Activated CD8-positive, alpha-beta T cell treated with anti-CD3 and anti-CD28 coated beads for 36 hours (primary cell): Measurements from ENCODE around the gene RAB25. TPM values are rescaled to one million over a fixed set of nuclear protein-coding genes. Genes with fewer than 3 reads are reported as not detected.

Experiments used
- ATAC-seq: fragments of 200-7000 bp; cut with Tn5 transposase; one replicate; pipeline ENCODE4 v1.10.0; 2021; ENCODE audit warnings: mild to moderate bottlenecking, moderate library complexity
- CTCF ChIA-PET: fragments of 350-600 bp; sonication (Branson Sonifier 250); formaldehyde crosslinking; loops from one replicate; lab custom pipeline; 2021; ENCODE audit warnings: antibody characterized with exemption; lab: Charles Lee
- POLR2A ChIA-PET: fragments of 350-600 bp; sonication (Branson Sonifier 250); formaldehyde crosslinking; loops from one replicate; lab custom pipeline; 2021; ENCODE audit warnings: antibody characterized with exemption; lab: Charles Lee
- DNase-seq: peaks from one replicate; pipeline ENCODE4 v3.0.0-alpha.2; 2020
- H3K27ac Mint-ChIP-seq: one replicate; pipeline ENCODE4 v1.8.0; 2021; ENCODE audit warnings: mild to moderate bottlenecking, mixed read lengths
- H3K27me3 Mint-ChIP-seq: one replicate; pipeline ENCODE4 v1.8.0; 2021; ENCODE audit warnings: mixed read lengths
- H3K36me3 Mint-ChIP-seq: one replicate; pipeline ENCODE4 v1.8.0; 2021; ENCODE audit warnings: low read depth, mixed read lengths
- H3K4me1 Mint-ChIP-seq: one replicate; pipeline ENCODE4 v1.8.0; 2021; ENCODE audit warnings: low read depth, mixed read lengths
- H3K4me3 Mint-ChIP-seq: one replicate; pipeline ENCODE4 v1.8.0; 2021; ENCODE audit warnings: mild to moderate bottlenecking, moderate library complexity, mixed read lengths
- H3K9me3 Mint-ChIP-seq: one replicate; pipeline ENCODE4 v1.8.0; 2021; ENCODE audit warnings: mixed read lengths
- intact Hi-C: fragments of 100-400 bp; cut with micrococcal nuclease; formaldehyde crosslinking; loops from one replicate; pipeline ENCODE4 v1.10.0; 2022
- total RNA-seq, 2 experiments: library from RNA; stranded (reverse); gene quantifications; one replicate each; pipeline ENCODE4 v1.2.3, GENCODE V29; 2021
- TF ChIP-seq, protein P1 (sequence below): fragments of 200-600 bp; IDR thresholded peaks from one replicate; pipeline ENCODE4 v1.8.0; 2022; ENCODE audit warnings: antibody characterized with exemption, mild to moderate bottlenecking

Gene RAB25
- total RNA-seq, 2 experiments from 2014 or later, result 0.49 to 0.63 TPM

DNA sequence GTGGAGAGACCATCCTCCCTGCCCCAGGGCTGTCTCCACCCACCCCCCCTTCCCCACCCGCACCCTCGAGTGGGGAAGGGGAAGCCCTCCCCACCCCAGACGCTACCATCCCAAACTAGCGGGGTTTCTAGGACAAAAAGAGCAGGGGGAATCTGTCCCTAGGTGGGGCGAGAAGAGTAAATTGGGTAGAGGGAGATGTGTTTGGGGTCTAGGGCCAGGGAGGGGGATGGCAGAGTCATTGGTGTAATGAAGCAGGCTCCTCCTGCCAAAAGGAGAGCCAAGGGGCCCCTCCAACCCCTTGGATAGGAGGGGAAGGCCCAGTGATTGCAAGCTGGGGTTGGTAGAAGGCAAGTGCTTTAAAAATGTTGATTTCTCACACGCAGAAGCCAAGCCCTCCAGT lies 11.3 kb downstream of the RAB25 start:
- Mint-ChIP-seq H3K9me3 (no peaks in the 10 kb centered on the region), H3K27ac (no peak overlapping the region), H3K36me3 (no peaks in the 10 kb centered on the region), H3K27me3 (no peaks in the 10 kb centered on the region), H3K4me3 (no peak overlapping the region), H3K4me1 (no peaks in the 10 kb centered on the region)
- TF ChIP-seq, protein P1, sequence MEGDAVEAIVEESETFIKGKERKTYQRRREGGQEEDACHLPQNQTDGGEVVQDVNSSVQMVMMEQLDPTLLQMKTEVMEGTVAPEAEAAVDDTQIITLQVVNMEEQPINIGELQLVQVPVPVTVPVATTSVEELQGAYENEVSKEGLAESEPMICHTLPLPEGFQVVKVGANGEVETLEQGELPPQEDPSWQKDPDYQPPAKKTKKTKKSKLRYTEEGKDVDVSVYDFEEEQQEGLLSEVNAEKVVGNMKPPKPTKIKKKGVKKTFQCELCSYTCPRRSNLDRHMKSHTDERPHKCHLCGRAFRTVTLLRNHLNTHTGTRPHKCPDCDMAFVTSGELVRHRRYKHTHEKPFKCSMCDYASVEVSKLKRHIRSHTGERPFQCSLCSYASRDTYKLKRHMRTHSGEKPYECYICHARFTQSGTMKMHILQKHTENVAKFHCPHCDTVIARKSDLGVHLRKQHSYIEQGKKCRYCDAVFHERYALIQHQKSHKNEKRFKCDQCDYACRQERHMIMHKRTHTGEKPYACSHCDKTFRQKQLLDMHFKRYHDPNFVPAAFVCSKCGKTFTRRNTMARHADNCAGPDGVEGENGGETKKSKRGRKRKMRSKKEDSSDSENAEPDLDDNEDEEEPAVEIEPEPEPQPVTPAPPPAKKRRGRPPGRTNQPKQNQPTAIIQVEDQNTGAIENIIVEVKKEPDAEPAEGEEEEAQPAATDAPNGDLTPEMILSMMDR, result no peak
- ATAC-seq, result no peak
- CTCF ChIA-PET, result interaction anchor here (1.1 to 2.0 kb wide), 2 partner anchors 59 to 63 kb away, joined by 3 to 8 read pairs; no protein-coding TSS in a partner anchor
- intact Hi-C loops, result no loop called here
- no peak for DNase-seq
- POLR2A ChIA-PET, result interaction anchor here (0.9 to 1.0 kb wide), 2 partner anchors 19 to 30 kb away, joined by 3 read pairs; partner anchors contain the start of gene UBQLN4

DNA sequence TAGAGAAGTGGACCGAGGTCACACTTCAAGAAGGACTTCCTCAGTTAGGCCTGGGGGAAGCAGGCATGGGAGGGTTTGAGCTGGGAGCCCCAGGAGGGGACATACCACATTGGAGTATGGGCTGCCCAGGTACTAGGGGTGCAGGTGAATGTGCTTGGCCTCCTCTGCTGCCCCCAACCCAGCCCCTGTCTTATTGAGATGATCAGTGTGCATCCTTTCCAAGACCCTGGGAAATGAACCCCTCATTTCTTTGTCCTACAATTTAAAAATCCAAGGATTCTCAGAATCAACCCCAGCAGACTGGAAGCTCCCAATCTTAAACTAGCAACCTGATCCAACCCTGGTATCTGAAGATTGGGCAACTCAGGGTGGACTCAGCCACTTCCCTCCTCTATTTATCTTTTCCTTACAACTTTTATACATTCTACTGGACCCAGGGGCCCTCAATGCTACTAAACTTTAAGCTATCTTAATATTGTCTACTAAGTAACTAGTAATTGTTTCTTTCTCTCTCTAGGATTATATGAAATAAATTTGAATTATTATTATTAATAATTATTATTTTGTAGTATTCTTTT lies 12.2 kb downstream of the RAB25 start:
- H3K36me3 Mint-ChIP-seq, result no peaks in the 10 kb centered on the region
- POLR2A ChIA-PET, result interaction anchor here (0.6 to 1.1 kb wide), 6 partner anchors 8 to 230 kb away, joined by 3 to 5 read pairs (median 3); partner anchors contain the start of gene UBQLN4
- DNase-seq, result no peak
- no peaks in the 10 kb centered on the region for H3K4me1 Mint-ChIP-seq
- ATAC-seq, result no peak
- no peak overlapping the region for H3K4me3 Mint-ChIP-seq
- TF ChIP-seq, protein P1, result no peak
- intact Hi-C loops, result no loop called here
- H3K27ac Mint-ChIP-seq, result no peak overlapping the region
- H3K9me3 Mint-ChIP-seq, result no peaks in the 10 kb centered on the region
- H3K27me3 Mint-ChIP-seq, result no peaks in the 10 kb centered on the region
- CTCF ChIA-PET, result interaction anchor here (0.7 to 2.0 kb wide), 6 partner anchors 10 to 344 kb away, joined by 3 to 8 read pairs (median 3); no protein-coding TSS in a partner anchor

- Mint-ChIP-seq H3K36me3 (no peaks in the 10 kb centered on the region), H3K27me3 (no peaks in the 10 kb centered on the region), H3K4me3 (no peak overlapping the region), H3K27ac (no peak overlapping the region), H3K9me3 (no peaks in the 10 kb centered on the region), H3K4me1 (no peaks in the 10 kb centered on the region)
- TF ChIP-seq, protein P1, result no peak
- intact Hi-C loops, result no loop called here
- ATAC-seq, result no peak
- ChIA-PET POLR2A (interaction anchor here (0.7 to 1.1 kb wide), 3 partner anchors 8 to 140 kb away, joined by 3 to 5 read pairs (median 4); no protein-coding TSS in a partner anchor), CTCF (interaction anchor here (0.7 to 2.0 kb wide), 5 partner anchors 10 to 344 kb away, joined by 3 to 8 read pairs (median 3); no protein-coding TSS in a partner anchor)
- no peak for DNase-seq
These were observed 12.8 kb downstream of the RAB25 start for GRCh38 chr1:156073740-156074139.

GRCh38 chr1:156074661-156075060 lies 13.7 kb downstream of the RAB25 start:
- Mint-ChIP-seq H3K27me3 (no peaks in the 10 kb centered on the region), H3K4me1 (no peaks in the 10 kb centered on the region), H3K4me3 (no peak overlapping the region), H3K36me3 (no peaks in the 10 kb centered on the region), H3K9me3 (no peaks in the 10 kb centered on the region), H3K27ac (no peak overlapping the region)
- CTCF ChIA-PET, result interaction anchor here (1.0 to 2.0 kb wide), 2 partner anchors 22 to 55 kb away, joined by 3 to 8 read pairs; no protein-coding TSS in a partner anchor
- no peak for ATAC-seq
- TF ChIP-seq, protein P1, result no peak
- POLR2A ChIA-PET, result no interaction called here
- intact Hi-C loops, result no loop called here
- no peak for DNase-seq

DNA sequence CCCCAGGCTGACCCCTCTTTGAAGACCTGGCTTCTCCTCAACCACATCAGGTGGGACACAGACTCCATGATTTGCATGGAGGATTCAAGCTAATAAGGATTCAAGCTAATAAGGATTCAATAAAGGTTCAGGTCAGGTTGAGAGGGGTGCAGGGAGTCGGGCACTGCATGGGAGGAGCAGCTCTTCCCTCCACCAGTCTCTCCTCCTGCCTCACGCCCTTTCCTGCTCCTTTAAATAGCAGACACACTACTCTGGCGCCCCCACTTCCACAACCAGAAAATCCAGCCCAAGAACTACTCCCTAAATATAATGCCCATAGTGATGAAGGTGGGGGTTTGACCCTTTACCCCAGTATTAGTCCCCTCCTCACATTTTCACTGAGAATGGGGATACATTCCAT lies 14.2 kb downstream of the RAB25 start:
- no peaks in the 10 kb centered on the region for H3K27me3 Mint-ChIP-seq
- CTCF ChIA-PET, result interaction anchor here (1.0 to 2.0 kb wide), 3 partner anchors 8 to 54 kb away, joined by 3 to 8 read pairs (median 3); no protein-coding TSS in a partner anchor

More for the DNA sequence above, 14.2 kb downstream of the RAB25 start:
- no peak overlapping the region for H3K27ac Mint-ChIP-seq
- TF ChIP-seq, protein P1, result no peak
- POLR2A ChIA-PET, result no interaction called here
- H3K4me3 Mint-ChIP-seq, result no peak overlapping the region
- no peak for DNase-seq
- no peaks in the 10 kb centered on the region for H3K4me1 Mint-ChIP-seq
- intact Hi-C loops, result no loop called here
- H3K36me3 Mint-ChIP-seq, result no peaks in the 10 kb centered on the region
- no peaks in the 10 kb centered on the region for H3K9me3 Mint-ChIP-seq
- no peak for ATAC-seq
